HL-60 (cell line): Measurements from ENCODE around the gene NAPB.

Experiments
- DNase-seq, 2 experiments: peaks; one replicate each; pipeline ENCODE4 v3.0.0-alpha.2; 2010 to 2020; ENCODE audit warnings: low read depth in 1 of 2, low spot score in 1 of 2
- H3K27ac ChIP-seq: fragments of 250-450 bp; sonication (Bioruptor Pico); replicated peaks from 2 replicates; pipeline ENCODE4 v1.5.1; 2020; ENCODE audit warnings: mild to moderate bottlenecking, moderate library complexity
- H3K27me3 ChIP-seq: fragments of 250-450 bp; sonication (Bioruptor Pico); 2 replicates; pipeline ENCODE4 v1.5.1; 2021; ENCODE audit warnings: mild to moderate bottlenecking, moderate library complexity; ENCODE audit not compliant: insufficient read depth, poor library complexity, severe bottlenecking
- H3K4me3 ChIP-seq: replicated peaks from 2 replicates; pipeline ENCODE4 v1.5.1; 2011; ENCODE audit warnings: mild to moderate bottlenecking, control low read depth, low read length; ENCODE audit not compliant: insufficient read depth
- CTCF ChIP-seq: IDR thresholded peaks from one replicate; pipeline ENCODE4 v1.5.1; 2011; ENCODE audit warnings: low read length, control low read depth, inconsistent platforms; ENCODE audit not compliant: insufficient read depth
- GABPA ChIP-seq: IDR thresholded peaks from 2 replicates; pipeline ENCODE4 v1.6.1; 2012; ENCODE audit warnings: low read depth
- POLR2AphosphoS5 ChIP-seq: IDR thresholded peaks from 2 replicates; pipeline ENCODE4 v1.6.1; 2012; ENCODE audit warnings: low read depth
- REST ChIP-seq: IDR thresholded peaks from 2 replicates; pipeline ENCODE4 v1.6.1; 2012; ENCODE audit warnings: low read depth; ENCODE audit not compliant: insufficient replicate concordance
- SPI1 ChIP-seq: IDR thresholded peaks from 2 replicates; pipeline ENCODE4 v1.6.1; 2012; ENCODE audit warnings: low read depth, mild to moderate bottlenecking, borderline replicate concordance

NAPB gene

GRCh38 chr20:23454816-23455215 is 33.5 kb upstream of the NAPB start:
- TF ChIP-seq SPI1, result no peak
- no peak for TF ChIP-seq REST
- no peak for TF ChIP-seq GABPA
- no peak for TF ChIP-seq CTCF
- no peak for TF ChIP-seq POLR2AphosphoS5
- Histone ChIP-seq H3K27ac (no peak overlapping the region), H3K27me3 (no peaks in the 10 kb centered on the region), H3K4me3 (no peak overlapping the region)
- no peak for DNase-seq

- Histone ChIP-seq H3K27ac (no peak overlapping the region), H3K4me3 (no peak overlapping the region), H3K27me3 (no peaks in the 10 kb centered on the region)
- TF ChIP-seq POLR2AphosphoS5, result no peak
- no peak for TF ChIP-seq CTCF
- no peak for TF ChIP-seq REST
- TF ChIP-seq SPI1, result no peak
- TF ChIP-seq GABPA, result no peak
- DNase-seq, result no peak
Measured at GRCh38 chr20:23453549-23454543, 32.6 kb upstream of the NAPB start.

GRCh38 chr20:23452776-23453175 is 31.5 kb upstream of the NAPB start, which contains the start of gene CST11:
Gene CST11, minus strand, starts transcription at chr20:23452876. Its CDS starts 65 bp downstream, at chr20:23452811.
- DNase-seq, result no peak
- Histone ChIP-seq H3K27ac (no peak within 1 kb of the TSS), H3K4me3 (no peak within 1 kb of the TSS), H3K27me3 (no peaks in the 10 kb centered on the region)
- TF ChIP-seq REST (no peak), CTCF (no peak), SPI1 (no peak), GABPA (no peak), POLR2AphosphoS5 (no peak)
